Measurements from ENCODE around the gene GALNT18.

GALNT18 gene

DNA sequence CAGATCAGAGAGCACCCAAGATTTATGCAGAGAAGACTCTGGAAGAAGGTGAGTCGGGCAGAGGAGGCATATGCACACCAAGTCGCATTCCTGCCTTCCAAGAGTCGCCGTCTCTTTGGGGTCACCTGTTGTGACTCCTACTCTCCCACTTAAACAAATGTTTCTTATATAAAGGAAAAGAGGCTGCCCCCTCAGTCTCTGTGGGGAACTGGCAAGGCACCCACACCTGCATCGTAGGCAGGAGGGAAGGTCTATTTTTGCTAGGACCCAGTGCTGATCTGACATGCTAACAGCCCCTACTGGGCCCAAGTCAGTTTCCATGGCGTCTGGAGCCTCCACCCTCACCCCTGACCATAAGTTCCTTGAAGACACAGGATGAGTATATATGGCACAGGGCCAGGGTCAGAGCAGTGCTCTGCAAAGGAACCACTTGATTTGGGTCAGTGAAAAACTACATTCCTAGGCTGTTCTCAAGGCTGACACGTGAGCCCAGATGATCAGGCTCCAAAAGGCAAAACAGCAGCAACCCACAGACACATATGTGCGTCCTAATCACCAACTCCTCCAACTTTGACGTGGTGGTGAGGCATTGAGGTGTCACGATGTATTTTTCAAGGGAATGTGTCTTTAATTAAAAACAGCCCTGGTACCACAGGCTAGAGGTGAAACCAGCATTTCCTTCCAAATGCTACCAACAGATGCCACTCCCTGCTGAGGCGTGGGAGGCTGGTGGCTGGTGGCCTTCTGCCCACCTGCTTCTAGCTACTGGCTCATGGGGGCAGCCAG is 213.2 kb downstream of the GALNT18 start:
- DNase-seq (ENCODE audit: low read depth in 2 of 2), result no peak

DNA sequence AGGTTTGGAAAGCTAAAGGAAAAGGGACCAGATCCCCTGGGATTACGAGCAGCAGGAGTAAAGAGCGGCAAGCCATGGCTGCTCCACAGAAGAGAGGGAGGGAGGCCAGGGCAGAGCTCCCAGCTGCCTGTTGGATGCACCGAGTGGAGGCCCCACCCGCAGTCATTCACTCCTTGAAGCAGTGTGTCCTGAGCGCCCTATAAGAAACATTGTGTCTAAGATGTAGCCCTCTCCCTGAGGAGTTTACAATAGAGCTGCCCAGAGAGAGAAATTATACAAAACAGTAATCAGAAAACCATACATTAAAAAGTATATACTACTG is 214.1 kb downstream of the GALNT18 start:
- no peak for DNase-seq (ENCODE audit: low read depth in 2 of 2)

DNA sequence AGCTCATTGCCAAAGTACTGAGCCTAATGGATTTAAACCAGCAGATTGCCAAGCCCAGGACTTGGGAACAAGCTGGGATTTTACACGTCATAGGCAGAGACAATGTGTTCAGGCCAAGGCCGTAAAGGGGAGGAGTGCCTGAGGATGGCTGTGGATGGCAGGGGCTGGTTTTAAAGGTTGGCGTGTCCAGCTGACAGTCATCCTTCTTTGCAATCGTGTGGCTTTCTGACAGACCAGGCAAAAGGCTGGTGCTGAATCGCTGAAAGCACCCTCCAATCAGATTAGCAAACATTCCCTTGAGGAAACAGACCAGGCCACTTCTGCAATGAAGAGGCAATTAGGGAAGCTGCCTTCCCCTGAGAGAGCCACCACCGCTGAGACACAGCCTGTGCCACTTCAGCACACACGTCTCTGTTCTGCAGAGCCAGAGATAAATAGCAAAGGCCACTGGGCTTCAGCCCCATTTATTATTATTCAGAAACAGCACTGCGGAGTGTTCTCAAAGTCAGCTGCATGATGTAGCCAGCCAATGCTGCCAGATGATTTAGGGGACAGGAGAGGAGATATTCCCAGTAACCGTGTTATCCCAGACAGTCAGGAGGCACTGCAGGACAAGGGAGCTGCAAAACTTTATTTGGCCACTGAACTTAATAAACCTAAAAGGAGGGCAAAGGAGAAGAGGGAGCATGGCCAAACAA is 214.6 kb downstream of the GALNT18 start:
- no peak for DNase-seq (ENCODE audit: low read depth in 2 of 2)

DNA sequence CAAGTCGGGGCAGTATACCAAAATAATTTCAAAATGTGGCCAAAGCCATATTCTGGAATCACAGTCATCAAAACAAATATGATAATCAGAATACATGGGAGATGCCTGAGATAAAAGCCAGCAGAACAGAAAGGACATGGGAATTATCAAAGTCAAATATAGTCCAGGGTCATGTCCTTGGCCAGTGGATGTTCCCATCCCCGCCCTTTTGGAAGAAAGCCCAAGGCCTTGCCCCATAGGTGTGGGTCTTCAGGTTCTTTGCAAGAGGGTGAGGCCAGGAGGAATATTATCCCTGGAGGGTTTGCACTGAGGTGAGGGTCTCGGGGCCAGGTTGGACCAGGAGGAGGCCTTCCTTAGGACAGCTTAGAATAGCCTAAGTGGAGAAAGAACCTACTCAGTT is 215.2 kb downstream of the GALNT18 start:
- DNase-seq (ENCODE audit: low read depth in 2 of 2), result no peak

- DNase-seq (ENCODE audit: low read depth in 2 of 2), result no peak
Measured at GRCh38 chr11:11403763-11404725, 217.8 kb downstream of the GALNT18 start.

GRCh38 chr11:11401960-11402535 is 219.8 kb downstream of the GALNT18 start:
- DNase-seq (ENCODE audit: low read depth in 2 of 2), result no peak

DNA sequence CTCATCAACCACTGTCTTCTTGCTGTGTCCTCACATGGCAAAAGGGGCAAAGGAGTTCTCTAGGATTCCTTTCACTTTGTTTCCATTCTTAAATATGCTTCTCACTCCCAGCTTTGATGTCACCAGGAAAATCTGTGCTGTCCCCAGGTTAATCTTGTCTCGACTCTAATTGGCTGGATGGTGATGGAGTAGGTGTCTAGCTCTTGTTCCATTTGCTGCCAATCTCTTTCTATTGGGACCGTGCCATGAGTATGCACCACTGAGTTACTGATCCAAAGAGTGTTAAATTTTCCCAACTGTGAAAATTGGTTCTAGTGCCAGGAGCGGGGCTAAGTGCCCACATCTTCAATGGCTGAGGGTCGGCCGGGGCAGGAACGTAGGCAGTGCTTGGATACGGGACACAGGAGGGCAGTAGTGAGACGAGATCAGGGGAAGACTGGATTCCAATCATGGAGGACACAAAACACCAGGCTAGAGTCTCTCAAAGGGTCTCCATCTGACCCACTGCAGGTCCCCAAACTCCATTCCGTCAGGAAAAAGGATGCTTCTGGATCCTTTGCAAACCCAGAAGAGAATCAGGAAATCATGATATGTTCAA is 221.1 kb downstream of the GALNT18 start:
- DNase-seq (ENCODE audit: low read depth in 2 of 2), result no peak

- no peak for DNase-seq (ENCODE audit: low read depth in 2 of 2)
Measured at GRCh38 chr11:11400121-11400520, 221.7 kb downstream of the GALNT18 start.

- no peak for DNase-seq (ENCODE audit: low read depth in 2 of 2)
Measured at GRCh38 chr11:11397781-11398180, 224.0 kb downstream of the GALNT18 start.

GRCh38 chr11:11397036-11397415 is 224.8 kb downstream of the GALNT18 start:
- DNase-seq (ENCODE audit: low read depth in 2 of 2), result no peak

DNA sequence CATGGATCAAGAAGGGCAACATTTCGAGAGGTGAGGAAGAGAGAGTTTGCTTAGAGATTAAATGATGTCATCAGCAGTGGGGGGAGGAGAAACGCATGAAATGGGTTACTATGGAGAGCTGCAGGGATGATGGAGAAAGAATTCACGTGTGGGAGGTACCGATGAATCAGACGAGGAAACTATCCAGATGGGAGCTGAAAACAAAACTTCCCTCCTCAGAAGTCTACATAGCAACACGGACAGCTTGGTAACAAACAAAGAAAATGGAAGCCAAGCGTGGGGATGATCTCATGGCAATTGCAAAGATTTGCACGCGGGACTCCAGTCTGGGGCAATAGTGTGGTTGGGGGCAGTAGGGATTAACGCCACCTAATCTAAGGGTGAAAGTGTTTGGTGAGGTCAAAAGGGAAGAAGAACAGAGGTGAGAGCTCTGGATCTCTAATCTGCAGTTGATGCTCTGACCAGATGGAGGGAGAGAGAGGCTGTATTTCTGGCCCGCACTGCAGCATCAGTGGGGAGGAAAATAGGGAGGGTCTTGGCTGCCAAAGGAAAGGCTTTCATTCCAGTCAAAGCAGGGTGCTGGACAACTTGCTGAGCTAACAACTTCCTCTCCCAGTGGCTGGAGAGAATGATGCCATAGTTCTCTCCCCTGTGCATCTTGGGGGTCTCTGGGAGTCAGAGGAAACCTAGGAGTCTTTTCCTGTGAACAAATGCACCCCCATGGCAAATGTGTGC is 225.3 kb downstream of the GALNT18 start:
- no peak for DNase-seq (ENCODE audit: low read depth in 2 of 2)

- no peak for DNase-seq (ENCODE audit: low read depth in 2 of 2)
Measured at GRCh38 chr11:11395126-11395525, 226.7 kb downstream of the GALNT18 start.

GRCh38 chr11:11394241-11394640 is 227.6 kb downstream of the GALNT18 start:
- no peak for DNase-seq (ENCODE audit: low read depth in 2 of 2)

GRCh38 chr11:11391796-11392463 is 229.9 kb downstream of the GALNT18 start:
- no peak for DNase-seq (ENCODE audit: low read depth in 2 of 2)

- no peak for DNase-seq (ENCODE audit: low read depth in 2 of 2)
Measured at GRCh38 chr11:11391169-11391568, 230.6 kb downstream of the GALNT18 start.

GRCh38 chr11:11390068-11390771 is 231.6 kb downstream of the GALNT18 start:
- no peak for DNase-seq (ENCODE audit: low read depth in 2 of 2)

DNA sequence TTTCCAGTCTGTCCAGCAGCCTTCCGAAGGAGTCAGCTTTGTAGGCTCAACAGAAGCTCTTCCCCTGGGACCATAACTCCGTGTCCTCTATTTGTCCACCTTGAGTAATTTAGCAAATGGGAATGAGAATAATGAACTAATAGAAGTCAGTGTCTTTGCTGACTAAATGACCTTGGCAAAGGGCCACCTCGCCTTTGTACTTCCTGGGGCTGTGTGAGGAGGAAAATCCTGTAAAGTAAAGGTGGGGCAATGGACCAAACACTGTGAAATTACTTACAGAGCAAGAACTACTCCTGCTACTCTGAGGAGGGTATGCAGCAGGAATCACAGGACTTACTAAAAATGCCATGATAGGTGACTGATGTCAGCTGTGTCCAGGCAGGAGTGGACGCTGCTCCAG is 232.6 kb downstream of the GALNT18 start:
- no peak for DNase-seq (ENCODE audit: low read depth in 2 of 2)

GRCh38 chr11:11387622-11388305 is 234.0 kb downstream of the GALNT18 start:
- no peak for DNase-seq (ENCODE audit: low read depth in 2 of 2)

GRCh38 chr11:11387207-11387606 is 234.6 kb downstream of the GALNT18 start:
- no peak for DNase-seq (ENCODE audit: low read depth in 2 of 2)

Data from stimulated activated CD8-positive, alpha-beta memory T cell treated with anti-CD3 and anti-CD28 coated beads, Interleukin-15, amount 100 ng/mL, for 4 hours (primary cell).